Esophagus muscularis mucosa (tissue), 4 donors: Measurements from ENCODE around the gene HHEX.

Experiments used
- EP300 ChIP-seq: sonication (generic); formaldehyde crosslinking; IDR thresholded peaks from one replicate; pipeline ENCODE4 v1.6.1; 2017; ENCODE audit warnings: antibody characterized with exemption
- POLR2A ChIP-seq: fragments of 450-650 bp; IDR thresholded peaks from one replicate; pipeline ENCODE4 v1.6.1; 2017; ENCODE audit warnings: antibody characterized with exemption, moderate library complexity, mild to moderate bottlenecking, low read depth
- POLR2AphosphoS5 ChIP-seq, 2 donors: sonication (generic); formaldehyde crosslinking; IDR thresholded peaks; one replicate each; pipeline ENCODE4 v1.6.1; 2017; ENCODE audit warnings: antibody characterized with exemption in 2 of 2
- TF ChIP-seq, protein P1 (sequence below), 3 experiments: fragments of 200-600 bp in 2 of 3; fragments of 450-650 bp in 1 of 3; sonication (generic) in 2 of 3; IDR thresholded peaks; one replicate each; pipeline ENCODE4 v1.5.1; 2017 to 2019; ENCODE audit warnings: antibody characterized with exemption in 3 of 3, mild to moderate bottlenecking in 2 of 3, moderate library complexity in 1 of 3

DNA sequence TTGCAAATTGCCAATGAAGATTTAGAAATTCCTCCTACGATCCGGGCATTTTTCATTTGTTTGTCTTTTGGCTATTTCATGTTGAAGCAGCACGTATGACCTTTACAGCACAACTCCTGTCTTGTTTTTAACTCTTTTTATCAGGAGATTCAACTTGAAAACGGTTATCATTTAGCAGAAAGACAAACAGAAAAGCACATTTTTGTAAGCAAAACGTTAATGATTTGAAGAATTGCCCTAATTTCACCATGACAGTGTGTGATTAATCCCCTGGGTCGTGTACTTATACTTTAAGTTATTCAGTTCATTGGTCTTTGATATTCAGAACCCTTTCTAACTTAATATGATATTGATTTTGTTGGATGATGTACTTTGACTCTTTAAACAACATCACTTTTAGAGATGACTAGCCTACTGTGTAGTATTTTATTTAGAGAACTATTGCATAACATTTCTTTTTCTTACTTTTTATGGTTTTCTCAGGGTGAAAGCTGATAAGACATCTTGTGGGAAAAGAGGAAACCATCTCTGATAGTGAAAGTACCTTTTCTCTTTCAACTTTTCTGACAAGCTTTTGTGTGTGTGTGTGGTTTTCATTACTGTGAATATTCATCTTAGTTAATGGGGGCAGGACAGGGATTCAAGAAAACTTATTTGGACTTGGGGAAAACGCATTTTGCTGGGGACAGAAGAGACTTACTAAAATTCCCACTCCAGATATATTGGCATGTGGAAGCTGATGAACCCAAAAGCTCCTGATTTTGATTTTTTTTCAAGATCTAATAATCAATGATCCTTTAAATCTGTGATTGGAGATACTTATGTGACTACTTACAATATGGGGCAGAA lies 8.1 kb downstream of the HHEX start:
- TF ChIP-seq POLR2A, result no peak
- TF ChIP-seq, protein P1, sequence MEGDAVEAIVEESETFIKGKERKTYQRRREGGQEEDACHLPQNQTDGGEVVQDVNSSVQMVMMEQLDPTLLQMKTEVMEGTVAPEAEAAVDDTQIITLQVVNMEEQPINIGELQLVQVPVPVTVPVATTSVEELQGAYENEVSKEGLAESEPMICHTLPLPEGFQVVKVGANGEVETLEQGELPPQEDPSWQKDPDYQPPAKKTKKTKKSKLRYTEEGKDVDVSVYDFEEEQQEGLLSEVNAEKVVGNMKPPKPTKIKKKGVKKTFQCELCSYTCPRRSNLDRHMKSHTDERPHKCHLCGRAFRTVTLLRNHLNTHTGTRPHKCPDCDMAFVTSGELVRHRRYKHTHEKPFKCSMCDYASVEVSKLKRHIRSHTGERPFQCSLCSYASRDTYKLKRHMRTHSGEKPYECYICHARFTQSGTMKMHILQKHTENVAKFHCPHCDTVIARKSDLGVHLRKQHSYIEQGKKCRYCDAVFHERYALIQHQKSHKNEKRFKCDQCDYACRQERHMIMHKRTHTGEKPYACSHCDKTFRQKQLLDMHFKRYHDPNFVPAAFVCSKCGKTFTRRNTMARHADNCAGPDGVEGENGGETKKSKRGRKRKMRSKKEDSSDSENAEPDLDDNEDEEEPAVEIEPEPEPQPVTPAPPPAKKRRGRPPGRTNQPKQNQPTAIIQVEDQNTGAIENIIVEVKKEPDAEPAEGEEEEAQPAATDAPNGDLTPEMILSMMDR (IDR thresholded peaks at IDR 0.05), result no peak
- TF ChIP-seq EP300, result no peak
- no peak for TF ChIP-seq POLR2AphosphoS5 (IDR thresholded peaks at IDR 0.05)
